ENCODE data around the gene ZBTB3. TPM values are rescaled to one million over a fixed set of nuclear protein-coding genes. Genes with fewer than 3 reads are reported as not detected.
"Not testable (repeated sequence)": the region's sequence is repeated elsewhere in the genome, so short reads cannot be mapped to it uniquely, and the experiment has no call there.

The ZBTB3 gene
- total RNA-seq, 1 experiment from 2014 or later, result 10.8 TPM

DNA sequence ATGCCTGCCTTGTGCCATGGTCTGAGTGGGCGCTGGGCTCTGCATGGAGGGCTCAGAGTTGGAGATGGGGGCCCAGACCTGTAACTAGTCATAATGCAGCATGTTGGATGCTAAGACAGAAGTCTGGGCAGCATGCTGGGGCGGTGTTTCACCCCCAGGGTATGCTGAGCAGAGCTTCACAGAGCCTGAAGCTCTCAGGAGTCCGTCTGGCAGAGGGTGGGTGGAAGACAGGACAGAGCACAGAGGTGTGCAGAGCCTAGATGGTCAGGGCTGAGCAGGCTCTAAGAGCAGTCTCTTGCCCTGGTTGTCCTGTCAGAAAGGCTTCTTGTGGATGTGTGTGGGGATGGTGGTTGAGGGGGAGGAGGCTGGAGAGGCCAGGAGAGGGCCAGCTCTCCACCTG is 24.5 kb upstream of the ZBTB3 start:
- H3K27ac ChIP-seq, result no peak overlapping the region
- H3K4me1 ChIP-seq (replicated peaks), result no peaks in the 10 kb centered on the region
- peaks cover 78% of the 10 kb centered on the region for H3K36me3 ChIP-seq
- no peak overlapping the region for H3K4me3 ChIP-seq
- DNase-seq (ENCODE audit: low read depth in 1 of 2, low spot score in 2 of 2), result no peak
- H3K27me3 ChIP-seq (replicated peaks), result no peaks in the 10 kb centered on the region
- H3K9me3 ChIP-seq (replicated peaks), result no peaks in the 10 kb centered on the region

DNA sequence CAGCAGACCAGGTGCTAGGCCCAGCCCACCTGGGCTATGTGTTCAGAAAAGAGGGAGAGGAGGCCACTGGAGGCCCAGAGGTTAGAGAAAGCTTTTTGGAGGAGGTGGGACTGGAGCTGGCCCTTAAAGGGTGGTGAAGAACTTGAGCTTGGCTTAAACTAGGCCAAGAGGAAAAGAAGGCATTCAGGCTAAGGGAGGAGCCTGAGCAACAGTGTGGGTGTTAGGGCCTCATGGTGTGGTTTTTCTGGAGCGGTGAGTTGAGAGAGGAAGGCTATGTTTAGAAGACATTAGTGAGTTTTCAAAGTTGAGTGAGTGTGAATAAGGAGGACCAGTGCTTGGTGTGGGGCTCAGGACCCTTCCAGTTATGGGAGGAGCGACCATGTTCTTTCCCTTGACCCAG is 23.4 kb upstream of the ZBTB3 start:
- H3K9me3 ChIP-seq (replicated peaks), result no peaks in the 10 kb centered on the region

DNA sequence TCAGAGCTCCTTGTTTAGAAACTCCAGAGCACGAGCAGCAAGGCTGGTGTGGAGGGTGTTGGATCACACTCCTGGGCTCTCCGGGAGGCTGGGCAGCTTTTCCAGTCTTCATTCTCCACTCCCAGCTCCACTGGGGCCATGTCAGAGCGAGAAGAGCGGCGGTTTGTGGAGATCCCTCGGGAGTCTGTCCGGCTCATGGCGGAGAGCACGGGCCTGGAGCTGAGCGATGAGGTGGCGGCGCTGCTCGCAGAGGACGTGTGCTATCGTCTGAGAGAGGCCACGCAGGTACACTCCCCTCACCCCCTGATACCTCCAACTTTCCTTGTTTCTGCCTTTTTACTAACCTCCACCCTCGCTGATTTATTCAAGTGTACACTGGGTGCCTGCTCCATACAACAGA is 21.7 kb upstream of the ZBTB3 start:
- Histone ChIP-seq H3K9me3 (replicated peaks) (no peaks in the 10 kb centered on the region), H3K4me3 (no peak overlapping the region), H3K36me3 (peaks cover 66% of the 10 kb centered on the region), H3K27ac (no peak overlapping the region), H3K27me3 (replicated peaks) (no peaks in the 10 kb centered on the region), H3K4me1 (replicated peaks) (peaks cover 10% of the 10 kb centered on the region)
- DNase-seq (ENCODE audit: low read depth in 1 of 2, low spot score in 2 of 2), result no peak

More for the DNA sequence above, 23.4 kb upstream of the ZBTB3 start:
- DNase-seq (ENCODE audit: low read depth in 1 of 2, low spot score in 2 of 2), result no peak
- Histone ChIP-seq H3K4me3 (no peak overlapping the region), H3K36me3 (peaks cover 72% of the 10 kb centered on the region), H3K4me1 (replicated peaks) (no peaks in the 10 kb centered on the region), H3K27ac (no peak overlapping the region), H3K27me3 (replicated peaks) (no peaks in the 10 kb centered on the region)

DNA sequence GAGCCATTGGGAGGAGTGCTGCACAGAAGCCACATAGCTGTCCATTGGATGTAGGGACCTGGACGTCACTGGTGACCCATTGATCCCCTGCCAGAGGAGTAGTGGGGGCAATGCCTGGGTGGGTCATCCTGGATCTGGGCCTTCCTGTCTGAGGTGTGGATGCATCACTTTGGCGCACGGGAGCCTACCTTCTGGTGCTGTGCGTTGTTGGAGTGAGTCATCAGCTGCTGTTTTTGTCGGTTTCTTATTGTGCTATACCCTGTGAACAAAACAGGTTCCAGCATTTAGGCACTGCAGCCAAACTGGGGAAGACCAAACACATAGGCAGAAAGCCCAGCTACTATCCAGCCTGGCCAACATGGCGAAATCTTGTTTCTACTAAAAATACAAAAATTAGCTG is 20.4 kb upstream of the ZBTB3 start:
- Histone ChIP-seq H3K27ac (no peak overlapping the region), H3K27me3 (replicated peaks) (no peaks in the 10 kb centered on the region), H3K36me3 (peaks cover 56% of the 10 kb centered on the region), H3K9me3 (replicated peaks) (no peaks in the 10 kb centered on the region), H3K4me3 (no peak overlapping the region), H3K4me1 (replicated peaks) (peaks cover 15% of the 10 kb centered on the region)
- no peak for DNase-seq (ENCODE audit: low read depth in 1 of 2, low spot score in 2 of 2)

DNA sequence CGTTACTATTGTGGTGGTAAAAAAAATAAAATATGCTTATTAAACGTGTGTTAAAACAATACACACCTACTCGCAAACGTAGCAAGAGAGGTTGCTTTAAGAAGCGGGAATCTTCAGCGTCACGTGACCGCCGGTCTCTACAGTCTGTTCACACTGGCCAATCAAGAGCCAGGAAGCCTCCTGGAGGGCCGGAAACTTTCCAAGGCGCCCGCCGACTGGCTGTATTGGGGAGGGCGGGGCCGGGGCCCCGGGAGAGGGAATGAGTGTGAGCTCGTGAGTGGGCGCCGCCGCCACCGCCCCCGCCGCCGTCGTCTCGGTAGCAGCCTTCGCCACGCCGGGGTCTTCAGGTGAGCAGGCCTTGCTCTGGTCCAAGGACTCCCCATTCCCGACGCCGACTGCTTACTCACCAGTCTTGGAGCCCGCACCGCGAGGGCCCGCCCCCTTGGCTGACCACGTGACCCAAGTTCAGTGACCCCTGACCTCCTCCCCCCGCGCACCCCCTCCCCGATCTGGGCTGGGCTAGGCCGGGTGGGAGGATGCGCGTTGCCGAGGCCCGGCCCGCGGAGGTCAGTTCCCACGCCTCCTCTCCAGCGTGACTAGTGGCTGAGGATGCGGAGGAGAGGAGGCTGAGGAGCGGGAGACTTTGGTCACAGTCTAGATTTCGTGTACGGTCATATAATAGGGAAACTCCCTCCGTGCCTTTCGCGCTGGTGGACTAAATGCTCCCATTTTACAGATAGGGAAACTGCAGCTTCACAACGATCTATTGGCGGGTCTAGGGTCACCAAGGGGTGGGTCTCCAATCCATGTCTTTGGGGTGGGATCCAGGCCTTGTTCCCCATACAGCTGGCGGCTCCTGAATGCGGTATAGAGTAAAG is 17.4 kb upstream of the ZBTB3 start, which contains the start of gene TAF6L:
Gene TAF6L, plus strand, starts transcription at position 253 of the 878 bp plus-strand sequence. CDS start 4,388 bp downstream, outside the sequence.
- peak within 1 kb of the TSS; percentile 62 for H3K4me3 ChIP-seq
- H3K9me3 ChIP-seq (replicated peaks), result no peaks in the 10 kb centered on the region
- DNase-seq (ENCODE audit: low read depth in 1 of 2, low spot score in 2 of 2), result peak; percentile 99
- H3K4me1 ChIP-seq (replicated peaks), result peaks cover 15% of the 10 kb centered on the region
- peaks cover 40% of the 10 kb centered on the region for H3K36me3 ChIP-seq
- H3K27ac ChIP-seq, result peak within 1 kb of the TSS; percentile 70
- H3K27me3 ChIP-seq (replicated peaks), result no peaks in the 10 kb centered on the region

DNA sequence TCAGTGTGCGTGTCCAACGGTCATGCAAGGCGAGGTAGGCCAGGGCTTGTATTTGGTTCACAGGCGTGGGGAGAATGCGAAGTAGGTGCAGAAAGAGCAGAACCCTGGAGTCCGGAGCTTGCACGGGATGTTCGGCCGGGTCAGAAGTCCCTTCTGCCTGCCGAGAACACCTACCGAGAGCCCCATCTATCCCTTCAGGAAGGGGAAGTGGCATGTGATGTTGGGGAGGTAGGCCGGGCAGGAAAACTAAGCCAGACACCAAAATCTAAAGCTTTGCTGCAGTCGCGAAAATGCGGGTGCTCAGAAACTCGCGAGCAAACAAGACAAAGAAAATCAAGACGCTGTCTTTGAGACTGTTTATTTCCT is 16.8 kb upstream of the ZBTB3 start:
- H3K4me1 ChIP-seq (replicated peaks), result peaks cover 15% of the 10 kb centered on the region
- peak overlapping the region; percentile 62 for H3K4me3 ChIP-seq
- DNase-seq (ENCODE audit: low read depth in 1 of 2, low spot score in 2 of 2), result no peak
- H3K36me3 ChIP-seq, result peaks cover 40% of the 10 kb centered on the region
- no peaks in the 10 kb centered on the region for H3K27me3 ChIP-seq (replicated peaks)
- no peaks in the 10 kb centered on the region for H3K9me3 ChIP-seq (replicated peaks)
- peak overlapping the region; percentile 70 for H3K27ac ChIP-seq

DNA sequence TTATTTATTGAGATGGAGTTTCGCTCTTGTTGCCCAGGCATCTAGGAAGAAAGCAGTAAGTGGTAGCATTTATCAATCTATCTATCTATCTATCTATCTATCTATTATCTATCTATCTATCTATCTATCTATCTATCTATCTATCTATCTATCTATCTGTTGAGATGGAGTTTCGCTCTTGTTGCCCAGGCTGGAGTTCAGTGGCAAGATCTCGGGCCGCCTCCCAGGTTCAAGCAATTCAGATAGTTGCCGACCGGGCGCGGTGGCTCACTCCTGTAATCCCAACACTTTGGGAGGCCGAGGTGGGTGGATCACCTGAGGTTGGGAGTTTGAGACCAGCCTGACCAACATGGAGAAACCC is 6.9 kb upstream of the ZBTB3 start:
- Histone ChIP-seq H3K27ac (peak overlapping the region; percentile 15; the same call in 1 of the 2 replicates), H3K4me1 (replicated peaks) (peaks cover 15% of the 10 kb centered on the region)

GRCh38 chr11:62757846-62758788 is 4.2 kb upstream of the ZBTB3 start:
- Histone ChIP-seq H3K27me3 (replicated peaks) (no peaks in the 10 kb centered on the region), H3K4me3 (no peak overlapping the region), H3K27ac (no peak overlapping the region), H3K9me3 (replicated peaks) (no peaks in the 10 kb centered on the region), H3K4me1 (replicated peaks) (peaks cover 28% of the 10 kb centered on the region), H3K36me3 (peaks cover 13% of the 10 kb centered on the region)
- no peak for DNase-seq (ENCODE audit: low read depth in 1 of 2, low spot score in 2 of 2)

More for the DNA sequence above, 6.9 kb upstream of the ZBTB3 start:
- not testable (repeated sequence) for H3K9me3 ChIP-seq (replicated peaks); DNase-seq (ENCODE audit: low read depth in 1 of 2, low spot score in 2 of 2); H3K27me3 ChIP-seq (replicated peaks)
- peaks cover 33% of the 10 kb centered on the region for H3K36me3 ChIP-seq
- peak overlapping the region; percentile 85 for H3K4me3 ChIP-seq

DNA sequence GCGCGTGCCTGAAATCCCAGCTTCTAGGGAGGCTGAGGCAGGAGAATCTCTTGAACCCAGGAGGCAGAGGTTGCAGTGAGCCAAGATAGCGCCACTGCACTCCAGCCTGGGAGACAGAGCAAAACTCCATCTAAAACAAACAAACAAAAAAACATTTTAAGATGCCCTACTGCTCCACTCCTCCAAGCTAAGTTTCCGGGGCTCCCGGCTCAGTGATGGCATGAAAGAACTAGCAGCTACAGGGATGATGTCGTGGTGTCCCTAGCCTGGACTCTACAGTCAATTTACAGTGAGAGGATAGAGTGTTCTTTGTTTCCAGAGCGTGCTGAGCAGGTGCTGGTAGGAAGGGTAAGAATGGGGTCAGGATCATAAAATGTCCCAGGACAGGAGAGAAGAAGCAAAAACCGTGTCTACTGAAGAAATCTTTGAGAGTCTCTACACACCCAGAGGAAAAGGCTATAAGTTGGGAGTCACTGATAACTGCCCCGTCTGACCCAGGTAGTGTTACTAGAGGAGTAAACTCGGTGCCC is 1.2 kb upstream of the ZBTB3 start:
- H3K36me3 ChIP-seq, result peaks cover 18% of the 10 kb centered on the region
- H3K27ac ChIP-seq, result no peak overlapping the region
- no peaks in the 10 kb centered on the region for H3K9me3 ChIP-seq (replicated peaks)
- no peak overlapping the region for H3K4me3 ChIP-seq
- no peaks in the 10 kb centered on the region for H3K27me3 ChIP-seq (replicated peaks)
- DNase-seq (ENCODE audit: low read depth in 1 of 2, low spot score in 2 of 2), result no peak
- H3K4me1 ChIP-seq (replicated peaks), result peaks cover 13% of the 10 kb centered on the region

DNA sequence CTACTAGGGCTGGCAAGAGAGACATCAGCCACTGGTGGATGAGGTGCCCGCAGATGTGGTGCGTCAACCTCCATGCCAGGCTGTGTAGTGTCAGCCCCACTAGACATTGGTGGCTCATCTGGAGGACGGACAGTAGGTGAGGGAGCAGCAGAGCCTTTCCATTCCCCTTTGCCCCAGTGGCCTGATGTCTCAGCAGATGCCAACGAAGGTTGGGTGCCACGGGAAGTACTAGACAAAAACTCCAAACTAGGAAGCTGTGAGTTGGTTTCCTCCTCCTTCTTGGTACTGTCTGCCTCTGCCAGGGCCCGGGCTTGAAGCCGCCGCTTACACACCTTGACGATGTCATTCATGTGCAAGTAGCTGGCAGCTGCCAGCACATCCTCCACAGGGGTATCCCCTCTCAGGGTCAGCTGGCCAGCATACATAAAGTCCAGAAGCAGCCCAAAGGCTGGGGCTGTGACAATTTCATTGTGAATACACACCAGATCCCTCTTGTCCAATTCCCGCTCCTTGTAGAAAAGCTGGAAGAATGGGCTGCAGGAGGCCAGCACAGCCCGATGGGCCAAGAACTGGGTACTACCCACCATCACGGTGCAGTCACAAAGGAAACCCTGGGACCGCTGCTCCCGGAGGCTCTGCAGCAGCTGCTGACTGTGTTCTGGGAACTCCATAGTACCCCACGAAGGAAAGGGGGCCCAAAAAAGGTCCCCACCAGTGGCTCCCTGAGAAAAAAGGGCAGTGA is 795 bp downstream of the ZBTB3 start:
- H3K4me1 ChIP-seq (replicated peaks), result peaks cover 13% of the 10 kb centered on the region
- DNase-seq (ENCODE audit: low read depth in 1 of 2, low spot score in 2 of 2), result no peak
- H3K4me3 ChIP-seq, result peak overlapping the region; percentile 63
- no peaks in the 10 kb centered on the region for H3K27me3 ChIP-seq (replicated peaks)
- peaks cover 27% of the 10 kb centered on the region for H3K36me3 ChIP-seq
- H3K27ac ChIP-seq, result no peak overlapping the region
- no peaks in the 10 kb centered on the region for H3K9me3 ChIP-seq (replicated peaks)

DNA sequence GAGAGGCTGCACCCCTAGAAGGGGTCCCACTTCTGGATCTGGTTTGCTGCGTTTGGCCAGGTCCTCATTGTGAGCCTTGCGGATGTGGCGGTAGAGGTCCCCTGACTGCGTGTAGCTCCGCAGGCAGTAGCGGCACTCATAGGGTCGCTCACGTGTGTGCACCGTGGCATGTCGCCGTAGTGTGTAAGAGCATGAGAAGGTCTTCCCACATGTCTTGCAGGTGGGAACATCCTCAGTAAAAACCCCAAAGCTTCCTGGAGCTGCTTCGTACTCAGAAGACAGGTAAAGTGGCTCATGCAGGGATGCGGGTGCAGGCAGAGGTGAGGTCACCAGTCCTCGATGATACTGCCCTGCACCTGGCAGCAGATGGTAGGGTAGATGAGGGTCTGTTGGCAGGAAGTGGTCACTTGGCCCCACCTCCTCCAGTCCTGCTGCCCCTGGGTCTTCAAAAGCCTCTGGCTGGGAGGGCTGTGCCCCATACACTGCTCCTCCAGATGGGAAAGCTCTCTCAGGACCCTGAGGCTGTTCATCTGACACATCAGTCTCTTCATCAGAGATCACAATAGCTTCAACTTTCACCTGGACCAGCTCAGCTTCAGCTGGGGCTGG is 1.7 kb downstream of the ZBTB3 start:
- Histone ChIP-seq H3K9me3 (replicated peaks) (no peaks in the 10 kb centered on the region), H3K4me3 (no peak overlapping the region), H3K27me3 (replicated peaks) (no peaks in the 10 kb centered on the region), H3K27ac (no peak overlapping the region), H3K4me1 (replicated peaks) (peaks cover 13% of the 10 kb centered on the region), H3K36me3 (peaks cover 27% of the 10 kb centered on the region)
- no peak for DNase-seq (ENCODE audit: low read depth in 1 of 2, low spot score in 2 of 2)

- not testable (repeated sequence) for H3K27me3 ChIP-seq (replicated peaks); DNase-seq (ENCODE audit: low read depth in 1 of 2, low spot score in 2 of 2); H3K9me3 ChIP-seq (replicated peaks); H3K4me3 ChIP-seq; H3K27ac ChIP-seq
- peaks cover 11% of the 10 kb centered on the region for H3K4me1 ChIP-seq (replicated peaks)
- peaks cover 27% of the 10 kb centered on the region for H3K36me3 ChIP-seq
Measured at GRCh38 chr11:62749931-62750330, 4.0 kb downstream of the ZBTB3 start.
